GM12874 (cell line): ENCODE results near the gene RPS6KA6.

Source experiments
- TF ChIP-seq, protein P1 (sequence below): IDR thresholded peaks from 2 replicates; pipeline ENCODE4 v1.5.1; 2011; ENCODE audit warnings: low read depth, mild to moderate bottlenecking, control low read depth, low read length, moderate library complexity; ENCODE audit not compliant: insufficient read depth

Gene RPS6KA6

DNA sequence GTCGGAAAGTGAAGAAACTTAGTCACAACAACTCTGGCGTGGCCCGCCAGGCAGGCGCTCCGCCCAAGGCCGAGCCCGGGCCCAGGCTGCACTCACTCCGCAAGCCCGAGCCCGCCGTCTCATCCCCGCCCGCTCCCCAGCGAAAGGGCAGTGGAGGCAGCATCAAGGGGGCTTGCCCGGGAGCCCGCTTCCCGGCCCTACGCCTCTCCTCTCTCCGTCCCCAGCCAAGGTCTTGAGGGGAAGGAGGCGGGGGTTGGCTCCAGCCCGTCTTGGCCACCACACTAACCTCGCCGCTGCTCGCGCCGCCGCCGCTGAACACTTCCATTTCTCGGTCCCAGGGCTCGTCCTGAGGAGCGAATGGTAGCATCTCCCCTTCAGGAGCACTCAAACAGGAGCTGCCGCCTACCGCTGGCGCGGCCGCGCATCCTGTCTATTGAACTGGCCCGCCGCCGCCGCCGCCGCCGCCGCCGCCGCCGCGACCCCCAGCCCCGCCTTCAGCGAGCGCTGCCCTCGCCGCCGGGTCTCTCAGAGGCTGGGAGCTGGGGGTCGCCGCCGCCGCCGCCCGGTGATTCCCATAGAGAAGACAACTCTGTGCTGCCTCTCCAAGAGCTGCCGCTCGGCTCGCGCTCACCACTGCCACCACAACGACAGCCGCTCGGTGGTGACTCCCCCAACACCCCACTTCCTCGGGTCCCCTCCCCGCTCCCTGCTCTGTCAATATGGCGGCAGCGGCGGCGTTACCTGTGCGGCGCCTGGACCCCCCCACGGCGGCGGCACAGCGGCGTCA, at the start of gene RPS6KA6:
Gene RPS6KA6, minus strand, starts transcription at position 667 of the 787 bp plus-strand sequence. Its CDS starts 300 bp downstream, at position 367.
- TF ChIP-seq, protein P1, sequence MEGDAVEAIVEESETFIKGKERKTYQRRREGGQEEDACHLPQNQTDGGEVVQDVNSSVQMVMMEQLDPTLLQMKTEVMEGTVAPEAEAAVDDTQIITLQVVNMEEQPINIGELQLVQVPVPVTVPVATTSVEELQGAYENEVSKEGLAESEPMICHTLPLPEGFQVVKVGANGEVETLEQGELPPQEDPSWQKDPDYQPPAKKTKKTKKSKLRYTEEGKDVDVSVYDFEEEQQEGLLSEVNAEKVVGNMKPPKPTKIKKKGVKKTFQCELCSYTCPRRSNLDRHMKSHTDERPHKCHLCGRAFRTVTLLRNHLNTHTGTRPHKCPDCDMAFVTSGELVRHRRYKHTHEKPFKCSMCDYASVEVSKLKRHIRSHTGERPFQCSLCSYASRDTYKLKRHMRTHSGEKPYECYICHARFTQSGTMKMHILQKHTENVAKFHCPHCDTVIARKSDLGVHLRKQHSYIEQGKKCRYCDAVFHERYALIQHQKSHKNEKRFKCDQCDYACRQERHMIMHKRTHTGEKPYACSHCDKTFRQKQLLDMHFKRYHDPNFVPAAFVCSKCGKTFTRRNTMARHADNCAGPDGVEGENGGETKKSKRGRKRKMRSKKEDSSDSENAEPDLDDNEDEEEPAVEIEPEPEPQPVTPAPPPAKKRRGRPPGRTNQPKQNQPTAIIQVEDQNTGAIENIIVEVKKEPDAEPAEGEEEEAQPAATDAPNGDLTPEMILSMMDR, result no peak

DNA sequence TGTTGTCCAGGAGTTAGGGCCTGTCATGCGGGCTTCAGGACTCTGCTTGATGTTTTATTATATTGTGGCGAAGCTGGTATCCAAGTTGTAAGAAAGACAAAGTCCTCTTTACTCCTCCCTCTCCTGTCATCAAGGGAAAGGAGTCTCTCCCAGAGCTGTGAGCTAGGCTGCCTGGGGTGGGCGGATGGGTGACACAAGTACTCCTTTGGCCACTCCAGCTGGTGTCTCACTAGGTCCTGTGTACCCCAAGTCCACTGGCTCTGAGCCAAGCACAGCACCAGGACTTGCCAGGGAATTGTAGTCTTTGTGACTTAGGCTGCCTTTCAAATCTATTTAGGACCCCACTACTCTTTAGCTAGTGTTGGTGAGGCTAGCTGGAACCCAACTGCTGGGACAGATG, 36.7 kb upstream of the RPS6KA6 start:
- TF ChIP-seq, protein P1, result no peak

DNA sequence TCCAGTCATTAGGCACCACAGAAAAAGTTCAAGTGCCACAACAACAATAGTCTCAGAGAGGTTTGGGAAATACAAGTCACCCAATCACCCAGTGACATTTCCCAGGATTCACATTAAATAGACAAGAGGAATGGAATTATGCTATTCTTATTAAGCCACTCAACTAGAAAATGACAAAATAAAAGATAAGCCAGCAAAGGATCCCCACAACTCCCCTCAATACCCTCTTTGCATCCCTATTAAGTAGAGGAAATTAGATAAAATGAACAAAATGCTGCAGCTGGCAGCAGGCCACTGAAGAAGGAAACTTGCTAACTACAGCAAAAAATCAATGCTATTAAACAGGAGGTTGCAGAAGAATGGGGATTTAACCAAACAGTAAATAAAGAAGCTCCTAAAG, 35.3 kb upstream of the RPS6KA6 start:
- TF ChIP-seq, protein P1, result no peak

DNA sequence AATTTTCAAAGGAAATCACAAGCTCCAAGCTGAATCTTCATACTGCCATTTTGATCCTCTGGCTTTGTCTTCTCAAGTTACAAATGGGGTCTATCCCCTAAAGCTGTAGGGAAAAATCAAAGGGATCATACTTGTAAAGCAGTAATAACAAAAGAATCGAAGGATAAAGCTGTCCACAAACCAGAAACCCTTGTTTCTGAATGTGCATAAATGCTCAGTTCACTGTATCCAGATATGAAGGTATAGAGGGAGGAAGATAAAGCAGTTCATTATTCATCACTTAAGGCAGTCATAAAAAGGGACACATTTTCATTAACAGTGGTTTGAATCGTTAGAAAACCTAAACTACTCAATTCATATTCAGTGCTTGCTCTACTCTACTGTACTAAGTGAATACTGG, 33.2 kb upstream of the RPS6KA6 start:
- TF ChIP-seq, protein P1, result no peak

DNA sequence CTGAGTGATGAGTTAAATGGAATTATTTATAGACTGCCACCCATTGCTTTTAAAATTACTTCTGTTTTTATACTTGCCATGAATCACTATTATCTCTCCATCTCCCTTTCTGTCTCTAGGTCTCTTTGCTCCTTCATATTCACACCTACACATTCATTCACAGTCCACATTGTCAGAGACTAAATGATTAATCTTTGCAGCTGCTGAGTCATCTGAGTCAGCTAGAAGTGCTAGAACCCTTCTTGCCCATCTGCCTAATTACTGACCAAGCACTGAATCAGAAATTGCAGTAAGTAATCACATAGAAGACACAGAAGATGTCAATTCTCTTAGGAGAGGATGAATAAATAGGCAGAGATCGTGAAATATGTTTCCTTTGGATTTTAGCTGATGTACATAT, 31.6 kb upstream of the RPS6KA6 start:
- TF ChIP-seq, protein P1, result no peak

DNA sequence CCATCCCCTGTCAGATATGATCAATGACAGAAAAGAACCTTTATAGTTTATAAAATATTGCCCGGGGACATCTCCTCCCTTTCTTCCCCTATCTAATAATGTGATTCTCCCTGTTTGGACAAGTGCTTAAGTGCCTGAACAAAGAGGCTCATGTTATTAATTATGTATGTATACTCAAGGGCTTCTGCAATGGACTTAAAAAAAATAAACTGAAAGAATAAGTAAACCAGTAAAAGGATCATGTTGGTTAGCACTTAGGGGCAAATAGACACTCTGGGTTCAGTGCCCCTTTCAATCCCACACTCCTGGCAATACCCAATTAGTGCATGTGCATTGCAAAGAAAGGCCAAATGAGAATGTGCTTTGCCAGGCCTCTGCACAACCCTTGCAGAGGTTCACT, 30.7 kb upstream of the RPS6KA6 start:
- TF ChIP-seq, protein P1, result no peak

DNA sequence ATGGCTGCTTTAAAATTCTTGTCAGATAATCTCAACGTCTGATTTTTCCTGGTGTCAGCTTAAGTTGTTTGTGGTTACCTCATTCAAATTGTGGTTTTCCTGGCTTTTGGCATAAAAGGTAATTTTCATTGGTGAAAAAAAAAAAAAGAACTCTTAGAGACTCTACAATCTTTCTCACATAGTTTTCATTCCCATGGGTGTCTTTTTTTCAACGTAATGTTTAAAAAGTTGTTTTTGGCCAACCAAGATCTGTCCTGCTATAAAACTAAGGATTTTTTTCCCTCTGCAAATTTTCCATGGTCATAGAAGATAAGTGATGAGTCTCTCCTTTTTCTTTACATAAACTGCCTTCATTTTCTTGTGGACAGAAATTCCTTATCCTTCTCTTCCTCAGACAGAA, 28.9 kb upstream of the RPS6KA6 start:
- TF ChIP-seq, protein P1, result no peak
